ENCODE results near the gene NRN1.

GRCh38 chr6:5962794-5963193, 43.9 kb downstream of the NRN1 start:
- TF ChIP-seq CTCF (IDR thresholded peaks at IDR 0.05) (no peak), POLR2A (IDR thresholded peaks at IDR 0.05) (no peak)

All from esophagus squamous epithelium (tissue), 4 donors.